Left hindlimb (tissue), 1 donor: ENCODE measurements around the gene TTN.

ENCODE experiments used
- DNase-seq: peaks from one replicate; pipeline ENCODE4 v3.0.0-alpha.2; 2018

The TTN gene

GRCh38 chr2:178480227-178481181, 326.7 kb downstream of the TTN start, which contains the start of gene PLEKHA3:
PLEKHA3 (plus strand) TSS chr2:178480457; CDS start chr2:178480870, 413 bp downstream.
- peak; percentile 96 for DNase-seq

DNA sequence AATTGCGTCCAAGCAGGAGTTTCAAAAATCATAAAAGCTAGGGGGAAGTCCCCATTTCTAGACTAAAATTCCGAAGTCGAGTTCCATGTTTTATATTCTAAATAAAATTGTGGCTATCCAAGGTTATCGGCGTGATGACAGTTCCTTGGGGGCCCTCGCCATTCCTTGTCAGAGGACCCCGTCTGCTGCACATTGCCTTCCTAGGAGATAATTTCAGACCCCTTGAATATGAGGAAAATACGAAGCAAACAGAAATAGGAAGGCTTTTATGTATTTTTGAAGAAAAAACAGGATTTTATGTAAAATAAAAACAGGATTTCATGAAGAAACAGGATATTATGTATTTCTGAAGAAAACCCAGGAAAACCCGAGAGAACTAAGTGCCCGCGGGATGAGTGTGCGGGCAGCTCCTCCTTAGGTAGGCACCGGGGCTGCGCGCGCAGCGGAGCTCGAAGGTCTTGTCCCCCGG, 327.4 kb downstream of the TTN start:
- DNase-seq: no peak

- no peak for DNase-seq
These were observed 328.0 kb downstream of the TTN start for GRCh38 chr2:178479275-178479616.

- peak; percentile 89 for DNase-seq
These were observed 328.6 kb downstream of the TTN start, which contains the start of gene FKBP7 for GRCh38 chr2:178478439-178479274. FKBP7 (minus strand) TSS chr2:178478600; CDS start chr2:178478499, 101 bp downstream.

- no peak for DNase-seq
These were observed 329.1 kb downstream of the TTN start for GRCh38 chr2:178478130-178478438.

GRCh38 chr2:178477443-178478129, 329.6 kb downstream of the TTN start:
- no peak for DNase-seq

DNA sequence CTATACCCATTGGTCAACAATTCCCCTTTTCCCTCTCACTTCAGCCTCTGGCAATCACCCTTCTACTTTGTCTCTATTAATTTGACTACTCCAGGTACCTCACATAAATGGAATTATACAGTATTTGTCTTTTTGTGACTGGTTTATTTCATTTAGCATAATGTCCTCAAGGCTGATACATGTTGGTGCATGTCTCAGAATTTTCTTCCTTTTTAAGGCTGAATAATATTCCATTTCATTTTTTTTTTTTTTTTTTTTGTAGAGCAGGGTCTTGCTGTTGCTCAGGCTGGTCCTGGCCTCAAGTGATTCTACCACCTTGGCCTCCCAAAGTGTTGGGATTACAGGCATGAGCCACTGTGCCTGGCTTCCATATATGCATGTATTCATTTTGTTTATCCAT, 330.7 kb downstream of the TTN start:
- DNase-seq: no peak
